Measurements from ENCODE around the gene HEPN1. TPM values are rescaled to one million over a fixed set of nuclear protein-coding genes. Genes with fewer than 3 reads are reported as not detected.

HEPN1 gene
- total and polyA plus RNA-seq, 2 experiments from 2014 or later, result not detected

GRCh38 chr11:124894606-124895430 lies 24.2 kb upstream of the HEPN1 start:
- H2AFZ ChIP-seq, result no peak overlapping the region
- H3K4me1 ChIP-seq (ENCODE audit: insufficient read depth), result peaks cover 4% of the 10 kb centered on the region; the same call in 1 of the 2 replicates
- no peaks in the 10 kb centered on the region for H4K20me1 ChIP-seq (replicated peaks; ENCODE audit: insufficient read depth)
- H3K36me3 Mint-ChIP-seq (ENCODE audit: low read depth), result no peaks in the 10 kb centered on the region; the same call in 2 of the 3 replicates
- H3K36me3 ChIP-seq (ENCODE audit: insufficient read depth), result no peaks in the 10 kb centered on the region
- no peak overlapping the region for H3K4me2 ChIP-seq
- H3K9me3 Mint-ChIP-seq, result no peaks in the 10 kb centered on the region
- no peak overlapping the region for H3K27ac Mint-ChIP-seq
- DNase-seq (ENCODE audit: low spot score), result no peak
- TF ChIP-seq CTCF (conservative IDR thresholded peaks at IDR 0.05; ENCODE audit: low read depth in 2 of 2), result no peak
- no peak for TF ChIP-seq JUNB (IDR thresholded peaks at IDR 0.05; ENCODE audit: unreplicated experiment)
- no peak for TF ChIP-seq REST (IDR thresholded peaks at IDR 0.05; ENCODE audit: unreplicated experiment)
- TF ChIP-seq CREB1 (CRISPR knock-in tag; IDR thresholded peaks at IDR 0.05; ENCODE audit: low read depth), result no peak
- TF ChIP-seq EZH2 (IDR thresholded peaks at IDR 0.05; ENCODE audit: low read depth, unreplicated experiment), result no peak
- TF ChIP-seq NANOG (IDR thresholded peaks at IDR 0.05; ENCODE audit: borderline replicate concordance), result no peak
- no peak for TF ChIP-seq ZNF114 (CRISPR knock-in tag; IDR thresholded peaks at IDR 0.05)
- no peak for TF ChIP-seq STAT1 (IDR thresholded peaks at IDR 0.05; ENCODE audit: unreplicated experiment)
- TF ChIP-seq POLR2AphosphoS5 (IDR thresholded peaks at IDR 0.05; ENCODE audit: low read depth), result no peak
- no peak for TF ChIP-seq ETS1 (IDR thresholded peaks at IDR 0.05)
- TF ChIP-seq ZNF331 (CRISPR knock-in tag; IDR thresholded peaks at IDR 0.05; ENCODE audit: low read depth), result no peak
- no peak for TF ChIP-seq ZNF462 (CRISPR knock-in tag; IDR thresholded peaks at IDR 0.05)
- H3K79me2 ChIP-seq (replicated peaks; ENCODE audit: insufficient read depth), result no peaks in the 10 kb centered on the region
- H3K4me1 Mint-ChIP-seq, result peaks cover 23% of the 10 kb centered on the region
- no peaks in the 10 kb centered on the region for H3K27me3 ChIP-seq (ENCODE audit: insufficient read depth)
- H3K4me3 ChIP-seq, result no peak overlapping the region
- H3K27ac ChIP-seq (ENCODE audit: low read depth), result no peak overlapping the region
- no peaks in the 10 kb centered on the region for H3K9me2 ChIP-seq (ENCODE audit: insufficient read depth)
- H3F3A ChIP-seq (replicated peaks; ENCODE audit: low read depth), result no peaks in the 10 kb centered on the region
- H3K27me3 Mint-ChIP-seq (ENCODE audit: insufficient read depth, low read depth, poor library complexity), result peaks cover 11% of the 10 kb centered on the region
- no peak overlapping the region for H3K4me3 Mint-ChIP-seq
- ATAC-seq, result no peak

Measured in GM23338 (cell line).